ENCODE results near the gene RPS6KA2. TPM values are rescaled to one million over a fixed set of nuclear protein-coding genes. Genes with fewer than 3 reads are reported as not detected.

The RPS6KA2 gene
- total RNA-seq, 4 donors from 2014 or later: 11.8 to 66.0 (median 19.2) TPM

- 73 to 76% methylated on average over 8 to 9 of the region's 18 CpGs for WGBS, 2 donors
- H3K36me3 ChIP-seq: peaks cover 0 to 4% (median 0%) of the 10 kb centered on the region in 3 donors
These were observed 54.4 kb downstream of the RPS6KA2 start for GRCh38 chr6:166572370-166573261.

DNA sequence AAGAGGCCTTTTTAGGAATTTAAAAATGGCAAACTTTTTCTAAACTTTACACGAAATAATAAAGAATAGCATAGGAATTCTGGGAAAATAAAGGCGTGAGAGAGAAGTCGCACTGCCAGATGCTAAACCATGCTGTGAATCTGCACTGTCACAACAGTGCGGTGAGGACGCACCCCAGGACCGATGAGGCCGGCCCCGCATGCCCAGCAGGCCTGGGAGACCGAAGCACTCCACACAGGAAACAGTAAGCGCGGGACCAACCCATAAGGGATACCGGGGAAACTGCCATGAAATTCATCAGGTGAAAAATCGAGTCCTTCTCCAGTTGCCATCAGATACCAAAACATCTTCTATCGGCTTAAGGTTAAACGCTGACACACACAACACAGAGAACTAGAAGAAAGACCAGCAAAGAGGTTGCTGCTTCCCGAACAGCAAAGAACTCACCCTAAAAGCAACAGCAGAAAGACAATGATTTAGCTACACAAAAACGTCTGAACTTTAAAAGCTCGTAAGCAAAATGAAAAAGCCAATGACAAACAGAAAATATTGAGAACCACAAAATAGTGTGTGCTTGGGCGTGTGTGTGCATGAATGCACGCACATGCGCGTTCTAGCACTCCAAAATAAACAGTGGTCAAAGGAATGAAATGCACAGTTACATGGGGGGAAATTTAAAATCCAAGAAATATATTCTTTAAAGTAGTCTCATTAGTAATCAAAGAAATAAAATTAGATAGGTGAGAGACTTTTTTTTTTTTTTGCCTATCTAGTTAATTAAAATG is 55.9 kb downstream of the RPS6KA2 start:
- TF ChIP-seq POLR2A (IDR thresholded peaks at IDR 0.05): no peak
- TF ChIP-seq CTCF (IDR thresholded peaks at IDR 0.05): no peak
- Histone ChIP-seq H3K4me1 (peaks cover 4 to 50% (median 14%) of the 10 kb centered on the region in 3 donors), H3K4me3 (no peak overlapping the region), H3K9me3 (no peaks in the 10 kb centered on the region), H3K27me3 (no peaks in the 10 kb centered on the region), H3K27ac (no peak overlapping the region), H3K36me3 (no peaks in the 10 kb centered on the region)
- no peak for DNase-seq
- 62 to 74% methylated on average over 22 of the region's 22 CpGs for WGBS, 2 donors
- intact Hi-C loops (cut with DNase I): no loop called here

More at GRCh38 chr6:166572370-166573261, 54.4 kb downstream of the RPS6KA2 start:
- no peak for TF ChIP-seq POLR2A (IDR thresholded peaks at IDR 0.05)
- no peak for TF ChIP-seq CTCF (IDR thresholded peaks at IDR 0.05)
- peaks cover 0 to 7% (median 0%) of the 10 kb centered on the region in 3 donors for H3K9me3 ChIP-seq
- no peak overlapping the region for H3K4me3 ChIP-seq
- no peaks in the 10 kb centered on the region for H3K27me3 ChIP-seq
- intact Hi-C loops (cut with DNase I): no loop called here
- DNase-seq: no peak
- peaks cover 0 to 35% (median 6%) of the 10 kb centered on the region in 3 donors for H3K4me1 ChIP-seq
- H3K27ac ChIP-seq: peak overlapping the region in 2 of 4 donors; percentile 25 to 45

GRCh38 chr6:166569206-166569605 is 57.8 kb downstream of the RPS6KA2 start:
- no peak for DNase-seq
- 83 to 91% methylated on average over 11 to 13 of the region's 13 CpGs for WGBS, 2 donors
- TF ChIP-seq POLR2A (IDR thresholded peaks at IDR 0.05) (no peak), CTCF (IDR thresholded peaks at IDR 0.05) (no peak)
- intact Hi-C loops (cut with DNase I): no loop called here
- Histone ChIP-seq H3K4me3 (no peak overlapping the region), H3K4me1 (peaks cover 4 to 43% (median 14%) of the 10 kb centered on the region in 3 donors), H3K36me3 (no peaks in the 10 kb centered on the region), H3K27me3 (no peaks in the 10 kb centered on the region), H3K27ac (no peak overlapping the region), H3K9me3 (no peaks in the 10 kb centered on the region)

GRCh38 chr6:166567813-166568212 is 59.2 kb downstream of the RPS6KA2 start:
- Histone ChIP-seq H3K36me3 (peaks cover 0 to 6% (median 0%) of the 10 kb centered on the region in 3 donors), H3K9me3 (no peaks in the 10 kb centered on the region), H3K4me1 (peaks cover 4 to 36% (median 12%) of the 10 kb centered on the region in 3 donors), H3K4me3 (no peak overlapping the region), H3K27ac (no peak overlapping the region), H3K27me3 (no peaks in the 10 kb centered on the region)
- 85 to 96% methylated on average over 3 to 6 of the region's 8 CpGs for WGBS, 2 donors
- DNase-seq: no peak
- intact Hi-C loops (cut with DNase I): no loop called here
- TF ChIP-seq CTCF (IDR thresholded peaks at IDR 0.05) (no peak), POLR2A (IDR thresholded peaks at IDR 0.05) (no peak)
